Vagina (tissue), 2 donors: ENCODE data around the gene OBSCN. TPM values are rescaled to one million over a fixed set of nuclear protein-coding genes. Genes with fewer than 3 reads are reported as not detected.

Experiments
- DNase-seq, 2 donors: peaks; one replicate each; pipeline ENCODE4 v3.0.0-alpha.2; 2017; ENCODE audit errors: extremely low spot score in 2 of 2
- H3K27ac ChIP-seq: fragments of 200-600 bp; sonication (generic); one replicate; pipeline ENCODE4 v1.5.1; 2019
- H3K27me3 ChIP-seq: fragments of 200-600 bp; sonication (generic); one replicate; pipeline ENCODE4 v1.5.1; 2019
- H3K36me3 ChIP-seq, 2 donors: fragments of 200-600 bp; sonication (generic); one replicate each; pipeline ENCODE4 v1.5.1; 2017 to 2019
- H3K4me1 ChIP-seq: fragments of 200-600 bp; sonication (generic); one replicate; pipeline ENCODE4 v1.5.1; 2019
- H3K4me3 ChIP-seq, 2 donors: fragments of 200-600 bp; sonication (generic); 1 replicate in 1 of 2; 2 replicates in 1 of 2; pipeline ENCODE4 v1.5.1; 2016 to 2019
- H3K9me3 ChIP-seq: fragments of 200-600 bp; sonication (generic); one replicate; pipeline ENCODE4 v1.5.1; 2019
- CTCF ChIP-seq, 3 experiments: fragments of 450-650 bp in 2 of 3; fragments of 200-600 bp in 1 of 3; sonication (generic) in 1 of 3; IDR thresholded peaks; one replicate each; pipeline ENCODE4 v1.5.1; 2017 to 2019; ENCODE audit warnings: antibody characterized with exemption in 3 of 3, mild to moderate bottlenecking in 2 of 3, moderate library complexity in 2 of 3
- POLR2A ChIP-seq, 2 donors: fragments of 450-650 bp; IDR thresholded peaks; one replicate each; pipeline ENCODE4 v1.6.1; 2017; ENCODE audit warnings: antibody characterized with exemption in 2 of 2, mild to moderate bottlenecking in 2 of 2, moderate library complexity in 2 of 2
- POLR2AphosphoS5 ChIP-seq, 2 donors: sonication (generic); formaldehyde crosslinking; IDR thresholded peaks; one replicate each; pipeline ENCODE4 v1.9.0; 2017; ENCODE audit warnings: antibody characterized with exemption in 2 of 2, mild to moderate bottlenecking in 2 of 2, low read depth in 1 of 2; ENCODE audit not compliant: insufficient read depth in 1 of 2
- intact Hi-C: fragments of 100-400 bp; cut with DNase I; formaldehyde crosslinking; loops from one replicate; pipeline ENCODE4 v1.15.1; 2023
- total RNA-seq: library from RNA; depleted of rRNA; stranded (reverse); fragments of >200 nt; gene quantifications from one replicate; pipeline ENCODE4 v1.2.3, GENCODE V29; 2016

OBSCN gene
- total RNA-seq, 1 donor from 2014 or later: 35.8 TPM

GRCh38 chr1:228408041-228408868 lies 200.4 kb downstream of the OBSCN start:
- Histone ChIP-seq H3K4me3 (peak overlapping the region; percentile 75 to 86), H3K36me3 (no peaks in the 10 kb centered on the region), H3K27ac (peak overlapping the region; percentile 87), H3K27me3 (no peaks in the 10 kb centered on the region), H3K4me1 (peaks cover 56% of the 10 kb centered on the region), H3K9me3 (no peaks in the 10 kb centered on the region)
- DNase-seq: no peak
- TF ChIP-seq POLR2AphosphoS5 (IDR thresholded peaks at IDR 0.05; ENCODE audit: insufficient read depth in 1 of 2, low read depth in 1 of 2) (no peak), CTCF (IDR thresholded peaks at IDR 0.05) (no peak), POLR2A (IDR thresholded peaks at IDR 0.05) (no peak)
- intact Hi-C loops: loop anchor here (5.0 kb wide), 1 partner anchor 266 kb away; the partner anchor contains the start of gene GUK1

DNA sequence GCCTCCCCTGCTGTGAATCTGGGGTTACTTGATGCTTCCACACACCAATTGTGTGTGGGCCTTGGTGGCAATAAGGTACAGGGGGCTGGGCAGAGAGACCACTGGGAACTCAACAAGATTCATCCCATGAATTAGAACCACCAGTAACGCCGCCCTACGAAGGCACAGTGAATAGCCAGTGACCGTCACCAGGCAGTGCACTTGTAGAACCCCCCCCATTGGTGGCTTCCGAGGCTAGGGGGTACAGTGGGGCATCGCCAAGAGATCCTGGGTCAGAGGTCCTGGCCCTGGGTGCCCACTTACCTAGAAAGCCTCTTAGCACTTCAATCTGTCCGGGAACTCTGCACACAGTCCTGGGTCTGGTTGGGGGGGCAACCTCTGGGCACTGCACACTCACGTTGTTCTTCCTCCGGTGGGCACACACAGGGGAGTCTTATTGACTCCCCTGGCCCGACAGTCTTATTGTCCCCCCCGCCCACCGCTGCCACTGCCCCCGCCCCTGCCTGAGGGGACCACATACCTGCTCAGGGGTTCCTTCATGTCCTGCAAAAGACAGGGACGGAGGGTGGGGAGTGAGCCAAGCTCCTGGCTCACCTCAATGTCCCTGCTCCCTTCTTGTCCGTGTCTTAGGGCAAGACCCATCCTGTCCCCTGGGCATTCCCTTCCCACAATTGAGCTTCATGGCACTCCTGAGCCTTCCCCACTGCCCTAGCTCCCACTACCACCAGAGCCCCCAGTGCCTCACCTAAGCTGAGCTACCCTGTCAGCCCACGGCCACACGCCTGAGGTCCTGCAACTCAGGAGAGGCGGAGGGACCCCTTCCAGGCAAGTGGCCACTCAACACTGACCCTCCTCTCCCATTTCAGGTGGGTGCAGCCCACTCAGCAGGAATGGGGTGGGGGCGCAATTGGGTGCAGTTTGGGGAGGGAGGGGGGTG lies 201.3 kb downstream of the OBSCN start:
- DNase-seq: no peak
- H3K4me3 ChIP-seq: no peak overlapping the region
- no peak for TF ChIP-seq POLR2A (IDR thresholded peaks at IDR 0.05)
- TF ChIP-seq CTCF (IDR thresholded peaks at IDR 0.05): no peak
- TF ChIP-seq POLR2AphosphoS5 (IDR thresholded peaks at IDR 0.05; ENCODE audit: insufficient read depth in 1 of 2, low read depth in 1 of 2): no peak
- intact Hi-C loops: loop anchor here (5.0 kb wide), 1 partner anchor 267 kb away; the partner anchor contains the start of gene GUK1
- no peaks in the 10 kb centered on the region for H3K27me3 ChIP-seq
- H3K4me1 ChIP-seq: peaks cover 47% of the 10 kb centered on the region
- no peaks in the 10 kb centered on the region for H3K9me3 ChIP-seq
- H3K36me3 ChIP-seq: no peaks in the 10 kb centered on the region
- H3K27ac ChIP-seq: peak overlapping the region; percentile 61

- H3K4me3 ChIP-seq: no peak overlapping the region
- peak overlapping the region; percentile 61 for H3K27ac ChIP-seq
- no peaks in the 10 kb centered on the region for H3K36me3 ChIP-seq
- TF ChIP-seq POLR2AphosphoS5 (IDR thresholded peaks at IDR 0.05; ENCODE audit: insufficient read depth in 1 of 2, low read depth in 1 of 2) (peak in 1 of 2 donors; percentile 16), CTCF (IDR thresholded peaks at IDR 0.05) (no peak), POLR2A (IDR thresholded peaks at IDR 0.05) (no peak)
- H3K27me3 ChIP-seq: no peaks in the 10 kb centered on the region
- DNase-seq: no peak
- peaks cover 38% of the 10 kb centered on the region for H3K4me1 ChIP-seq
- intact Hi-C loops: no loop called here
- H3K9me3 ChIP-seq: no peaks in the 10 kb centered on the region
Observed at GRCh38 chr1:228410015-228410414, 202.2 kb downstream of the OBSCN start.

DNA sequence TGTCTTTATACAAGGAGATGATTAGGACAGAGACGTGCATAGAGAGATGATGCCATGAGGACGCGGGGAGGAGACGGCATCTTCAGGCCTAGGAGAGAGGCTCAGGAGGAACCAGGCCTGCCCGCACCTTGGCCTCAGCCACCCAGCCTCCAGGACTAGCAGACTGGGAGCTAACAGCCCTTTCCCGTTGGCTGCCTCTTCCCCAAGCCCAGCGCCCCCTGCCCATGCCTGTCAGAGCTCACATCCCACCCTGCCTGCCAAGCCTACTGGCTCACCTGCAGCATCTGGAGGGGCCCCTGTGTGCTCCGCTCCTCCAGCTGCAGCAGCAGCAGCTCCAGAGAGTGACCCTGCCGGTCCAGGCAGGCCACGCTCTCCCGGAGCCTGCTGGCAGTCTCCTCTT lies 202.8 kb downstream of the OBSCN start:
- no peak for DNase-seq
- intact Hi-C loops: no loop called here
- peak overlapping the region; percentile 8 for H3K27ac ChIP-seq

More for the DNA sequence above, 202.8 kb downstream of the OBSCN start:
- Histone ChIP-seq H3K9me3 (no peaks in the 10 kb centered on the region), H3K4me3 (no peak overlapping the region), H3K4me1 (peaks cover 38% of the 10 kb centered on the region), H3K27me3 (no peaks in the 10 kb centered on the region), H3K36me3 (no peaks in the 10 kb centered on the region)
- TF ChIP-seq POLR2AphosphoS5 (IDR thresholded peaks at IDR 0.05; ENCODE audit: insufficient read depth in 1 of 2, low read depth in 1 of 2) (no peak), CTCF (IDR thresholded peaks at IDR 0.05) (no peak), POLR2A (IDR thresholded peaks at IDR 0.05) (no peak)
